Esophagus squamous epithelium (tissue), 5 donors: Measurements from ENCODE around the gene HMGCR. TPM values are rescaled to one million over a fixed set of nuclear protein-coding genes. Genes with fewer than 3 reads are reported as not detected.

Experiments used
- DNase-seq: peaks from one replicate; lab custom pipeline; 2025; lab: John Stamatoyannopoulos, UW
- H3K27ac ChIP-seq, 4 donors: fragments of 200-600 bp; sonication (generic); one replicate each; pipeline ENCODE4 v1.5.1; 2016 to 2019; ENCODE audit warnings: mild to moderate bottlenecking in 1 of 4
- H3K27me3 ChIP-seq, 4 donors: fragments of 200-600 bp; sonication (generic); 1 replicate in 3 of 4; 2 replicates in 1 of 4; pipeline versions ENCODE4 v1.5.1 to v1.6.0; 2017 to 2021; ENCODE audit warnings: antibody characterized with exemption in 1 of 4
- H3K36me3 ChIP-seq, 3 donors: fragments of 200-600 bp; sonication (generic); one replicate each; pipeline ENCODE4 v1.5.1; 2016 to 2019
- H3K4me1 ChIP-seq, 3 donors: fragments of 200-600 bp; sonication (generic); one replicate each; pipeline ENCODE4 v1.5.1; 2017 to 2019
- H3K4me3 ChIP-seq, 4 donors: fragments of 200-600 bp; sonication (generic); 1 replicate in 3 of 4; 2 replicates in 1 of 4; pipeline ENCODE4 v1.5.1; 2016 to 2019; ENCODE audit warnings: mild to moderate bottlenecking in 2 of 4, moderate library complexity in 1 of 4
- H3K9me3 ChIP-seq, 3 donors: fragments of 200-600 bp; sonication (generic); one replicate each; pipeline ENCODE4 v1.5.1; 2016 to 2019
- CTCF ChIP-seq, 6 experiments: fragments of 450-650 bp in 4 of 6; fragments of 200-600 bp in 2 of 6; sonication (generic) in 2 of 6; IDR thresholded peaks; one replicate each; pipeline ENCODE4 v1.5.1; 2016 to 2019; ENCODE audit warnings: antibody characterized with exemption in 6 of 6, mild to moderate bottlenecking in 4 of 6, moderate library complexity in 4 of 6
- POLR2A ChIP-seq, 4 donors: fragments of 450-650 bp; IDR thresholded peaks; one replicate each; pipeline ENCODE4 v1.6.1; 2017; ENCODE audit warnings: antibody characterized with exemption in 4 of 4, mild to moderate bottlenecking in 4 of 4, moderate library complexity in 3 of 4
- WGBS, 2 donors: methylation state at CpG; one replicate each; pipeline ENCODE4 v1.1.5; 2018; 5-methylcytosine and 5-hydroxymethylcytosine counted together
- intact Hi-C: fragments of 100-400 bp; cut with DNase I; formaldehyde crosslinking; loops from one replicate; pipeline ENCODE4 v1.15.0; 2022
- total RNA-seq, 4 donors: library from RNA; depleted of rRNA; stranded (reverse); fragments of >200 nt; gene quantifications; one replicate each; pipeline ENCODE4 v1.1.0, GENCODE V29; 2016
- donor health status: DM: yes; HTN: yes; CAD: no.

Gene HMGCR
- total RNA-seq, 4 donors from 2014 or later, result 54.5 to 165 (median 122) TPM

- no peak overlapping the region for H3K4me3 ChIP-seq
- 85 to 90% methylated on average over 2 of the region's 2 CpGs for WGBS, 2 donors
- TF ChIP-seq POLR2A (IDR thresholded peaks at IDR 0.05), result no peak
- no peak for TF ChIP-seq CTCF (IDR thresholded peaks at IDR 0.05)
- intact Hi-C loops, result no loop called here
- H3K4me1 ChIP-seq, result no peaks in the 10 kb centered on the region
- H3K36me3 ChIP-seq, result peaks cover 0 to 86% (median 7%) of the 10 kb centered on the region in 3 donors
- H3K27me3 ChIP-seq, result no peaks in the 10 kb centered on the region
- H3K9me3 ChIP-seq, result no peaks in the 10 kb centered on the region
- H3K27ac ChIP-seq, result no peak overlapping the region
- no peak for DNase-seq
These were observed 52.4 kb downstream of the HMGCR start for GRCh38 chr5:75389430-75389829.

GRCh38 chr5:75395277-75395676 is 58.3 kb downstream of the HMGCR start:
- DNase-seq, result no peak
- intact Hi-C loops, result no loop called here
- Histone ChIP-seq H3K9me3 (no peaks in the 10 kb centered on the region), H3K27me3 (no peaks in the 10 kb centered on the region), H3K27ac (no peak overlapping the region), H3K4me1 (no peaks in the 10 kb centered on the region), H3K36me3 (peaks cover 0 to 70% (median 3%) of the 10 kb centered on the region in 3 donors), H3K4me3 (no peak overlapping the region)
- TF ChIP-seq CTCF (IDR thresholded peaks at IDR 0.05), result no peak
- no peak for TF ChIP-seq POLR2A (IDR thresholded peaks at IDR 0.05)
- 85 to 95% methylated on average over 3 of the region's 3 CpGs for WGBS, 2 donors

- Histone ChIP-seq H3K36me3 (peaks cover 0 to 59% (median 0%) of the 10 kb centered on the region in 3 donors), H3K9me3 (no peaks in the 10 kb centered on the region), H3K27ac (no peak overlapping the region), H3K4me1 (no peaks in the 10 kb centered on the region), H3K27me3 (no peaks in the 10 kb centered on the region), H3K4me3 (no peak overlapping the region)
- intact Hi-C loops, result no loop called here
- DNase-seq, result no peak
- WGBS, 2 donors, result 47 to 49% methylated on average over 3 of the region's 3 CpGs
- TF ChIP-seq CTCF (IDR thresholded peaks at IDR 0.05) (no peak), POLR2A (IDR thresholded peaks at IDR 0.05) (no peak)
These were observed 68.3 kb downstream of the HMGCR start for GRCh38 chr5:75405296-75405695.

Other genes starting within 250 kb of the HMGCR start
- gene ANKRD31, start 100.3 kb upstream of the HMGCR start, total RNA-seq, result 1 to 10 TPM in 1 of 4 donors, under 1 TPM in 3; 0.19 to 1.1 (median 0.54) TPM
- 10 to 100 TPM; 19.8 to 29.9 (median 24.4) TPM for gene CERT1, start 174.4 kb downstream of the HMGCR start, total RNA-seq
- 10 to 100 TPM in 3 of 4 donors, 1 to 10 TPM in 1; 8.6 to 27.5 (median 14.1) TPM for gene POLK, start 174.7 kb downstream of the HMGCR start, total RNA-seq